HG02943 (cell line): ENCODE results near the gene IRX3.

Source experiments
- ATAC-seq: cut with Tn5 transposase; IDR thresholded peaks from one replicate; pipeline ENCODE4 v1.9.1; 2021; ENCODE audit warnings: mild to moderate bottlenecking, low read depth, moderate library complexity; ENCODE audit not compliant: unreplicated experiment

The IRX3 gene

DNA sequence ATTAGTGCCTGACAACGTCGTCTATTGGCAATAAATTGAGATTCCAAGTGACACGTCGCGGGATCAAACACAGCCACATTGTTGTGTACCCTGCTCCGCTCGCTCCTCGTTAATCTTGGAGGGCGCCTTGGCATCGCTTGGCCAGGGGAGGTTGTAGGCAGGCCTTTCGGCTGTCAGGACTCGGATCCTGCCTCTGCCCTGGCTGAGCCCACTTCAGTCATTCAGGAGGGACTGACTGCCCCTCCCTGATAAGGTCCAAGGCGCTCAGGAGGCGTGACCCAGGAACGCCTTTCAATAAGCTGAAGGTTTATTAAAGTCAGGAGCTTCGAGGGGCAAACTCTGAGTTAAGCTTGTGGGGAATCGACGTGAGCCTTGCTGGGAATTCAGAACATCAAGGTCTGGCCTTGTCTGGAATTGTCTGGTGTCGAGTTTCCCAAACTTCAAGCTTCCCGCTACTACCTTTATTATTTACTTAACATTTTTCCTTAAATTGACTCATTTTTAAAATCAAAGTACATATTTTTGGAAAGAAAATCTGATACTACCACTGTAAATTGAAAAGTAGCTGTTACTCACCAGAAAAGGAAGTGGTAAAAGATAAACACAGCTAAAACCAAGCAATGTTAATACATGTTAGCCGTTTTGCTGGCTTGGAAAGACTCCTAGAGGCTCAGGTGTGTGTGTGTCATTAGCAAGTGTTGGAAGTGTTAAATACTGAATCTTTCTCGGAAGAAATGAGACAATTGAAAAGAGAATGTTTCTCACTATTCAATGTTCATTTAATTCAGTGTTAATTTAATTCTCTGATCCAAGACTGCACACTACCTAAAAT, 5.3 kb upstream of the IRX3 start:
- ATAC-seq, result no peak

DNA sequence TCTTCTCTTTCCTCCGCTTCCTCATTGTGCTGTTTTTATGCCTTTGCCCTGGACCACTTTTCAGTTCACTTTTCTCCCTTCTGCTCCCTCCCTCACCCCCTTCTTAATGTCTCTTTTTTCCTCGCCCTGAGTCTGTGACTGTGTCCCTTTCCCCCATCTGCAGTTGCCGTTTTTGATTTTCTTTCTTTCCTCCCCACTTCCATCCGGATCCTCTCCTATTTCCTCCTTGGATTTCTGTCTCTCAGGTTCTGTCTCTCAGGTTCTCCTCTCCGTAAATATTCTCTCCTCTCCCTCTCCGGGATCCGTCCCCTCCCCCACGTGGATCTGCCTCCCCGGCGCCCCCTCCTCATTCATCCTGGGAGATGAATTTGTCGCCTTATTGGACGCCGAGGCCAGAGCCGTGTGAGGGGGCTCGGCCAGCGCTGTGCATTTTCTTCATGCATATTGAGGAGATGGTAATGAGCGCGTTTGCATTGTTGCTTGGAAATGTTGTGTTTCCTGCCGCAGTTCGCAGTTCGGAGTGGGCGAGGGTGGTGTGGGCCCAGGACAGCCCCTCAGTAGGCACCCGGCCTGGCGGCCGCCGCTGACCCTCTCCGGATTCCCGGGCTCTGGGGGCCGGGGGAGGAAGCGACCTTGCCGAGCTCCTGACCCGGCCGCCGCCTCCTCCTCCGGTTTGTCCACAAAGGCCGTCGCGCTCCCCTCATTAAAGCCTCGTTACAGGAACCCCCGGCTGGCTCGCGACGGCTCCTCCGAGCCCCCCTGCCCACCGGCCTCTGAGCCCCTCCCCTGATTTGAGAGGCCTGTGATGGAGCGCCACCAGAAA, 4.5 kb upstream of the IRX3 start:
- ATAC-seq, result no peak

DNA sequence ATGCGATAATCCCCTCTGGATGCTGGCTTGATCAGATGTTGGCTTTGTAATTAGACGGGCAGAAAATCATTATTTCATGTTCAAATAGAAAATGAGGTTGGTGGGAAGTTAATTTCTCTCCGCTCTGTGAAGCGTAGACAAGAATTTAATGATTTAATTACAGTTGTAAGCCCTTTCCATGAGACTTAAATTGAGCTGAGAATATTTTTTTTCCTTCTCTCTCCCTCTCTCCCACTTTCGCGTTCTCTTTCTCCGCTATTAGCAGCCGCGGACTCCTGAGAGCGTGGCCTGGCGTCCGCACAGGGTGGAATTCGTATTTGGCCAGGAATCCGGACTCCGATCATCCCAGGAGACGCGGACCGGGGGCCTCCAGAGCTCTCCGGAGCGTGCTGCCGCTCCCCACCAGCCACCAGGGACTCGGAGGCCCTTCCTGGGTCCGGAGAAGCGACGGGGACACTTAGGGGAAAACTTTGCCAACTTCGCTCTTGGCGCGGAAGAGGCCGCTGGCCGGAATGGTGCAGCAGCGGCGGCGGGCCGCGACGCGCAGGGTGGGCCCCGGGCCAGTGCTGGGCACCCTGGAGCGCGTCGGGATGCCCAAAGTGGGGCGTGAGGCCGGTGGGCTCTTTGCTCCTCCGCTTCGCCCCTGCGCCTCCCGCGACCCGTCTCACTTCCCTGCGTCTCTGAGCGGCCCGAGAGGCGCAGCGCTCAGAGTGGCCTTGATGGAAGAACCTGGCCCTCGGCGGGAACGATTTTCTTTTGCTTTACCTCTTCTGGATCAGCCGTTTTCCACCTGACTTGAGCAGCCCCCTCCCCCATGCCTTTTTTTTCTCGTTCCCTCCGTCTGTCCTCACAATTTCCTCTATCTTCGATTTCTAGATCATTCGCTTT, 3.6 kb upstream of the IRX3 start:
- ATAC-seq, result no peak

DNA sequence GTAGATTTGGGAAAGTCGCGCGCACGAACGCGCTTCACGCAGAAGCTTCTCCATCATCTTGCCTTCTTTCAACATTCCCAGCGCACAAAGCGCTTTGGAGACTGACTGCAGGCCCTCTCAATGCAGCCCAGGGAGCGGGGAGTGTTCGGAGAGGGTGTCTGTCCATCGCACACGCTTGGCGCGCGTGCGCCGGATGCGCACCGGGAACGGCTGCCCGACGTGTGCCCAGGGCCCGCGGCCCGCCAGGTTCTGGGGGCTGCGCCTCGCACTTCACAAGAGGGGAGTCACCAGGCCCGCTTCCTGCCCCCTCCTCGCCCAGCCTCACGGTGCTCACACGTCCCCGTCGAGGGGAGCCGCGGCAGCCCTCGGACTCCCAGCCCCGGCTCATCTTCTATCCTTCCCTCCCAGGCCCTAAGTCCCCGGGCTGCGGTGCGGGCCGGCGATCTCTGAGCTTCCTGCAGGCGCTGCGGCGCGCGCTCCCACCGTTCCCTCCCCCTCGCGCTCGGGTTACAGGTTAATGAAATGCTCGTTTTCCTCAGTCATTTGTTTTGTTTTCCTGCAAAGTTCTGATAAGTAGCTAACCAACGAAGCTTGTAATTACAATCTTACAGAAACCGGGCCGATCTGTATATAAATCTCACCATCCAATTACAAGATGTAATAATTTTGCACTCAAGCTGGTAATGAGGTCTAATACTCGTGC, 2.8 kb upstream of the IRX3 start:
- ATAC-seq, result no peak

DNA sequence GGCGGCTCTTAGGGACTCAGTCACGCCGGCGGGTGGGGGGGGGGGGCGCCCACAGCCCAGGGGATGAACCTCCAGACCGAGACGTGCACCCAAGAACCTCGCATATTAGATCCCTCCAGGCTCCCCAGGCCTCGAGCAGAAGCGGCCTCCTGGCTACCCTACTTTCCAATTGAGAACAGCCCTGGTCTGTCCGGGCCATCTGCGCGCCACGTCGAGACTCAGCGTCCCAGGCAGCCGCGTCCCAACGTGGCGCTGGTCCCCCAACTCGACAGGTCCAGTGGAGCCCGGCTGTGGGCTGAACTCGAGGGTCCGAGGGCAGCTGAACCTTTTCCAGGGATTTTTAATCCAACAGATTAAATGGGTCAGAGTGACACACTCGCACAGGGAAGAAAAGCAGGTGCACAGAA, 2.3 kb upstream of the IRX3 start:
- no peak for ATAC-seq

DNA sequence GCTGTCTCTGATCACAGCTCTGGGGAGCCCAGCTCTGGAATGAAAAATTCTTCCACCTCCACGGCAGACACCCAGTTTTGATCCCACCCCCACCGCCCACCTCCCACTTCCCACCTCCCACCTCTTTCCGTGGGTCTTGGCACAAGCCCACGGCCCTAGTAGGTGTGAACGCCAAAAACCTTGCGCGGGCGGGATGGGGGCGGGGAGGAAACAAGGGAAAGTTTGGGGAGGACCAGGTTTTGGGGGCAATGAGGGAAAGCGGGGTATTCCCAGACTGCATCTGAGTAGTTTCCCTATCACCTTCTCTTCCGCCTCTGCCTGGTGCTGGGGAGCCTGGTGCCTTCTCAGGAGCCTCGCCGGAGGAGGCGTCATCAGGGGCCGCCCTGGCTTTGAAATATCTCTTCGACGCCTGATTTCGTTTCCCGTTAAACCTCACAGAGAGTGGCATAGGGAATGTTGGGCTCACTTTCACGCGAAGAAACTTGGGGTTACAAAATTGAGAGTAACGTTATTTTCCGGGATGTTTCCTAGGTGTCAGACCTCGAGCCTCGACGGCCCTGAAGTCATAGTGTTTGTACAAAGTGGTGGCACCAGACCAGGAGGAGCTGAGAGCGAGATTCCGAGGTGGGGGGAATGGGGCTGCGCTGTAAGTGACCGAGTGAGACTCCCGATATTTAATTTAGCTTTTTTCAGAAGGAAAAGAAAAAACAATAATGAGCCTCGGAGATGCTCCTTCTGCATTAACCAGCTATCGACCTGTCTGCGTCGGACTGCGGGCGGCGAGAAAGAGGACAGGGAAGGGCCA, 1.6 kb upstream of the IRX3 start:
- no peak for ATAC-seq

DNA sequence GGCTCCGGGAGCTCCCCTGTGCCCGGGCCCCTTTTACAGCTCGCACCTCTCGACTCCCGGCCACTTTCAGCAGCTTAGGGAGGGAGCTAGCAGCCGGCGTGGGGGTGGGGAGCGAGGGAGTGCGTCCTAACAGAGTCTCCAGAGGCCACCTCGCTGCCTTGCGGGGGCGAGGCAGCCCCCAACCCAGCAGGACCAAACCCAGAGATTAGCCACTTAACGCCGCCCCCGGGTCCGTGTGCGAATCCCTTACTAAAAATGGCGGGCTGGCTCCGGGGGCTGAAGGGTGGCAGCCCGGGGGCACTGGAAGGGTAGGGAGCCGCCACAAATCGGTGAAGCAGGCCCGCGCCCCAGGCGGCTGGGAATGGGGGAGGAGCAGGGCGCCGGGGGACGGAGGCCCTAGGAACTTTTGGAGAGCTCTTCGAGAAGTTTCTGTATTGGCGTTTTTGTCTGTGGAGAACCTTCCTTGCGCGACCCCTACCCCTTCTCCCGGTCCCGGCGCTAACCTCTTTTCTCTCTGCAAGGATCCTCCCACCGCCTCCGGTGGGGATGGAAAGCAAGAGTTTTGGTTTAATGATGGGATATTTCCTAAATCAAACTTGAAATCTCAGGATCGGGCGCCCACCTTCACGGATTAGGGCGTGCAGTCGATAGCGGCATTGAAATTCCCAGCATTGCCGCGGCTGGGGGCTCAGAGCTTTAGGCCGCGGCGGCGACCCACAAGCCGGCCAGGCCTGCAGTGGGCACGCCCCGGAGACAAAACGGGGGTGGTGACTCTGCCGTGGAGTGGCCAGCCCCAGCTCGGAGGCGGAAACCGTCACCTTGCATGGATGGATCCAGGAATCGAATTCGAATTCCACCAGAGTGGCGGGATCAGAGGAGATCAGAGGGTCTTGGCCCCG, 793 bp upstream of the IRX3 start:
- no peak for ATAC-seq

DNA sequence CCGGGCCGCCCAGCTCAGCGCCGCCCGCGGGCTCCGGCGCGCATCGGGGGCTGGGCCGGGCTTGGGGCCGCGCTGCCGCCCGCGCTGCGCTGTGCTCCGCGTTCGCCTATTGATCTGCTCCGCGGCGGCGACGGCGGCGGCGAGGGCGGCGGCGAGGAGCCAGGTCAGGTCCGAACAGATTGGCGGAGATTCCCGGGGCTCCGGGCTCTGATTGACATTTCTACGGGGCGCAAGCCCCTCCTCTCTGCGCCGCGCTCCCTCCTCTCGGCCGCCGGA, 559 bp downstream of the IRX3 start:
- no peak for ATAC-seq

DNA sequence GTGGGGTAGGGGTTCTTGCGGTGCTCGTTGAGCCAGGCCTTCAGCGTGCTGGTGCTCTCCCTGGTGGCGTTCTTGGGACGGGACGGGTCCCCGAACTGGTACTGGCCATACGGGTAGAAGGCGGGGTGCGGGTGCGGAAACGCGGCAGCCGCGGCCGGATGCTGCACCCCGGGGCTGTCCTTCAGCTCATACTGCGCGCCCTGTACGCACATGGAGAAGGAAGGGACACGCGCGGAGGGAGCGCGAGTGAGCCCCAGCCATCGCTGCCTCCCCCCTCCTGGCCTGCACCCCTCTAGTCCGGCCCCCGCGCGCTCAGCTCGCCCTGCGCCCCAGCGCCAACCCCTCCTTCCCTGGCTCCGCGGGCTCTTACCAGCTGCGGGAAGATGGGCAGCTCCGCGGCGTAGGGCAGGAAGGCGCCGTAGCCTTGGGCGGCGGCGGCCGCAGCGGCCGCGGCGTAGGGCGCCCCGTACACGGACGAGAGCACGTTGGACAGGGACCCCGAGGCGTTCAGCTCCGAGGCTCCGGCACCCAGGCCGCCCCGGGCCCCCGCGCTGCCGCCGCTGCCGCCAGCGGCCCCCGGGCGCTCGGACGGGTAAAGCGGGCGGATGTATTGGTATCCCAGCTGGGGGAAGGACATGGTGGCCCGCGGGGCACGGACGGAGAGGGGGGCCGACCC, 1.0 kb downstream of the IRX3 start:
- no peak for ATAC-seq

DNA sequence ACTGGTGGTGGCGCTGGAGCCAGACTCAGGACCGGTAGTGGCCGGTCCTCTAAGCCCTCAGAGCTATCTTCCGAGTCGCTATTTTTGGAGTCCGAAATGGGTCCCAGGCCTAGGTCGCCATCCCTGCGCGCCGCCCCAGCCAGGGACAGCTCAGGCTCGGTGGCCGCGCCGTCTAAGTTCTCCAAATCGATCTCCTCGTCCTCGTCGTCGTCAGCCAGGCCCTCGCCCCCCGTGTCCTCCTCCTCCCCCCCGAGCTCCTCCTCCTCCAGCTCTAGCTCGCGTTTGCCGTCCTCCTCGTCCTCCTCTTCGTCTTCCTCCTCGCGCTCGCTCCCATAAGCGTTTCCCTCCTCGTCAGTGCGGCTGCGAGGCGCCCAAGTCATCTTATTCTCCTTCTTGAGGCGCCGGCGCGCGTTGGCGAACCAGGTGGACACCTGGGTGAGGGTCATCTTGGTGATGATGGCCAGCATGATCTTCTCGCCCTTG, 1.6 kb downstream of the IRX3 start:
- no peak for ATAC-seq

DNA sequence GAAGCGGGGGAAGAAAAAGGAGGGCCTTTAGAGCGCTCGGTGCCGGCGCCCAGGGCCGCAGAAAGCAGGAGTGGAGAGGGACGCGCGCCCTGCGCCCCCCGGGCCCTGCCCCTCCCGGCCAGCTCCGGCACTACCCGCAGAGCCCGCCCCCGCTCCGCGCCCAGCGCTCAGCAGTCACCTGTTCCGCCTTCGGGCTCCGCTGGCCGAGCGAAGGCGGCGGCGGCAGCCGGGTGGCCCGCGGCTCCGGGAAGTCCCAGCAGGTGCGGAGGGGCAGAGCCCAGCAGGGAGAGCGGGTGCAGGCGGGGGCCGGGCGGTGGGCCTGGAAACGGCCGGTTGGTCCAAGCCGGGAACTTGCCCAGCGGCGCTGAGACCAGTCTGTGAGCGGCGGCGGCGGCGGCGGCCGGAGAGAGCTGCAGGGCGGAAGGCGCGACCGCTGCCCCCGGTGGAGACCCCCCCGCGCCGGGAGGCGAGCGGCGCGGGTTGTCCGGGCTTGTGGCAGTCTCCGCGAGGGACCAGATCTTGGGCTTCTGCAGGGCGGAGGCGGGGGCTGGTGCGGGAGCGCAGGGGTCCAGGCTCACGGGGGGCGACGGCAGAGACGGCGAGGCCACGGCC, 2.2 kb downstream of the IRX3 start:
- no peak for ATAC-seq

DNA sequence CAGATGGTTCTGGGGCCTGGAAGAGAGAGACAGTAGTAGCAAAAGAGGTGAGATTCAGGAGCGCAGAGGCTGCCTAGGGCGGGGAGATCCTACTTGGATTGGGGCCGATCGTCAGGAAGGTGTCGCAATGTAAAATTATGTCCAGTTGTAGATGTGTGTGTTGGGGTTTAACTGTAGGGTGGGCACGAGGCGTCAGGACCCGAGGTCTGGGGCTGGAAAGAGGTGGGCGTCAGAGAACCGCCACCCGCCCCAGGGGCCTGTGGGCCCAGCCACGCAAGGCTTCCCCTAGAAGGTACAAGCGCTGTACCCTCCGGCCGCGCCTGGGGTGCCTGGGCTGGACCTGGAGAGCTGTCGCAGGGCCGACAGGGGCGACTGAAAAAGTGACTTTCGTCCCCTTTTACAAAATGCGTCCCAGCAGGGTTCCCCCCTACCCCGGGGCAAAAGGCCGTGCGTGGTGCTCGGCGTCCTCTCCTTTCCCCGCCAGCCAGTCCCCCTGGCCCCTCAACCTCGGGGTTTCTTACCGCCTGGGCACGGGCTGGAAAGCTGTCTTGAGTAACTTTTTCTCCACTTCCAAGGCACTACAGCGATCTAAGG, 2.8 kb downstream of the IRX3 start:
- no peak for ATAC-seq

DNA sequence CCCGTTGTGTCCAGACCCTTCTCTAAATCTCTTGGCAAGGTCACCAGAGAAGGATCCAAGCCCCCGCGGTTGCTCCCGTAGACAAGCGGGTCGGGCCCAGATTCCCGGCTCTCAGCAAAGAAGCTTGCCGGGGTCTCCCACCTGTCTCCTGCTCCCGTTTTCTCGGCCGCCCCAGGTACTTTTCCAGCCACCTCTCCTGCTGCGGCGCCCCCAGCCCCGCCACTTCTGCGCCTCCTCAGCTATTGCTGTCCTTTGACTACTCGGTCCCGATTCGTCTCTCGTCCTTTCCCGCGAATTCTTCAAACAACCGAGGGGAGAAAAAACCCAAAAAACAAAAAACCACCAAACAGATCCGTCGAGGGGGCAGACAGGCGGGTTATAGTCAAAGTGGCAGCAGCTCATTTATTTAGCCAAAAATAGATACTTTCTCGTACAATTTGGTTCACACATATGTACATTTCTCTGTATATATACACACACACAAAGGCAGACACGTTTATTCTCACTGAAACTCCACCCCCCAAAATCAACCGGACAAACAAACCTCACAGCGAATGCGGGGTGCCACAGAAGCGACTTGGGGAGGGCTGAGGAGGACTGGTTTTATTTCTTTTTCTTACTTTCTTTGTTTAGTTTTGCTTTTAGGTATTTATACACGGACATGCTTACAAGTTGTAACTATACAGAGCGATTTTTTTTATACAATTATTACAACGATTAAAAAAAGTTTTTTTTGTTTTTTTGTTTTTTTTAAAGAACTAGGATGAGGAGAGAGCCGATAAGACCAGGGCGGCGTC, 3.5 kb downstream of the IRX3 start:
- ATAC-seq, result no peak

DNA sequence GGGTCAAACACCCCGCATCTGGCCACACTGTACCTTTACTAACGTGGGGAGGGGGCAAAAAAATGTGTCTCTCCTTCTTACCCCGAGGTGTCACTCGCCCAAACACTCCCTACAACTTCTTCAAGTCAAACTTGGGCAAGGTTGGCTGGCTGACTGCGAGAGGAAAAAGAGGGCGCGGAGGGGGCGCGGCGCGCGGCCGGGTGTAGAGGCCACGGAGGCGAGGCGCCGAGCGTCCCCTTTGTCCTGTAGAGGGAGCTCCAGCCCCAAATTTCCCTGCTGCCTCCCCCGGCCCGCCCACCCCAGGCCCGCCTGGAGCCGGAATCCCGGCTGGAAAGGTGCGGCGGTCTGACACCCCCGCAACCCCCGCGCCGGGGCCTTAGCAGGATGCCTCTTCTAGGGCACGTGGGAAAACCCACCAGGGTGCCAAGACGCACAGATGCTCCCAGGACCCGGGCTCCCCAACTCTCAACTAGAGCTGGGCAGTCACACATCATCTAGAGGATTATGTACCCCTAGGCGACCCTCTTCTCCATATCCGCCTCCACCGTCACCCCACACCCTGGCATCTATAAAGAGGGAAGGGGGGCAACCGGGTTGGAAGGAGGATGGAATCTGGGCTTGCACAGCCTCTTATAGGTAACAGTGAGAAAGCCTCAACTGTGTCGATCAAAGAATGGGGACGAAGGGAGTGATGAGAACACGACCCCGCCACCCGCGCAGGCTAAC, 4.2 kb downstream of the IRX3 start:
- ATAC-seq, result no peak

DNA sequence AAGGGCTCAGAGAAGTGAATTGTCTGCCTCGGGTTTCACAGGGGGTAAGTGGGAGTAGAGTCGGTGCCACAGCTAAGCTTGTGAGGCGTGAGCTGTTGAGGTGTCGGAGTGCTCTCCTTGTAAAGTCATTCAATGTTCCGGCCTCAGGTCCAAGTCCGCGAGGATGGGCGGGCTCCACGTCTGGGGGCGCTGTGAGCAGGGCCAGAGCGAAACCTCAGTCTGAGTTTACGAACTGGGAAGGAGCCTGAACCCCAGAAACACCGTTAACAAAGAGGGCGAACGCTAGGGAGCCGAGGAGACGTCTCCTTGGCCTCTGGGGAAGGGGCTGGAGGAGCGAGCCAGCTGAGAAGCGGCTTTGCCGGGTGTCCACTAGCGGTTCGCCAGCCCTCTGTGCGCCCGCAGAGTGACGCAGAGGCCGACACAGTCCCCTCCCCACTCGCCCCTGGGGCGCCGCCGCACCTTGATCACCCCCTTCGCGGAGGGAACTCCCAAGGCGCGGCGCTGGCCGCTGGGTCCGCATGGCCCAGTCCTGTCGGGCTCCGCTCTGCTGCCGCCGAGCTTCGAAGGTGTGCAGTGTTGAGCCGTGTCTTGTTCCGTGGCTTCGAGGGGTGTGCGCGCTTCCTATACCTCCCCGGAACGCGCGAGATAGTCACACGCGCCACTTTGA, 4.9 kb downstream of the IRX3 start:
- no peak for ATAC-seq
